ENCODE measurements around the gene FAM13B.

GRCh38 chr5:137997726-137998213 lies 35.1 kb downstream of the FAM13B start:
- TF ChIP-seq GATA3 (IDR thresholded peaks at IDR 0.05; ENCODE audit: borderline replicate concordance): no peak
- no peak for TF ChIP-seq JUN (IDR thresholded peaks at IDR 0.05)
- no peak for TF ChIP-seq POLR2A (IDR thresholded peaks at IDR 0.05; ENCODE audit: low read length)
- TF ChIP-seq RAD21 (conservative IDR thresholded peaks at IDR 0.05 in 1 of 2, IDR thresholded peaks at IDR 0.05 in 1 of 2): no peak
- TF ChIP-seq REST (IDR thresholded peaks at IDR 0.05): no peak
- TF ChIP-seq CTCF (IDR thresholded peaks at IDR 0.05): no peak
- TF ChIP-seq MYC (IDR thresholded peaks at IDR 0.05; ENCODE audit: borderline replicate concordance, low read length): no peak
- no peak for TF ChIP-seq EP300 (IDR thresholded peaks at IDR 0.05)

All from A549 (cell line).